Skeletal muscle tissue (tissue), 4 donors: ENCODE data around the gene RNF125. TPM values are rescaled to one million over a fixed set of nuclear protein-coding genes. Genes with fewer than 3 reads are reported as not detected.
"Not testable (repeated sequence)": the region's sequence is repeated elsewhere in the genome, so short reads cannot be mapped to it uniquely, and the experiment has no call there.

Source experiments
- H3K27ac ChIP-seq: one replicate; pipeline ENCODE4 v1.7.0; 2013; ENCODE audit warnings: mild to moderate bottlenecking, low read depth, low read length, inconsistent platforms
- H3K27me3 ChIP-seq, 3 donors: one replicate each; pipeline ENCODE4 v1.7.0; 2013; ENCODE audit warnings: low read length in 3 of 3; ENCODE audit not compliant: control insufficient read depth in 3 of 3, insufficient read depth in 3 of 3
- H3K36me3 ChIP-seq, 3 donors: one replicate each; pipeline ENCODE4 v1.7.0; 2013; ENCODE audit warnings: low read length in 3 of 3; ENCODE audit not compliant: control insufficient read depth in 3 of 3, insufficient read depth in 3 of 3
- H3K4me1 ChIP-seq, 3 donors: one replicate each; pipeline ENCODE4 v1.7.0; 2013; ENCODE audit warnings: low read length in 3 of 3, mild to moderate bottlenecking in 3 of 3; ENCODE audit not compliant: control insufficient read depth in 3 of 3, insufficient read depth in 3 of 3
- H3K4me3 ChIP-seq, 3 donors: one replicate each; pipeline ENCODE4 v1.7.0; 2013; ENCODE audit warnings: low read length in 3 of 3
- H3K9ac ChIP-seq, 3 donors: one replicate each; pipeline ENCODE4 v1.7.0; 2013; ENCODE audit warnings: low read length in 3 of 3, mild to moderate bottlenecking in 3 of 3, moderate library complexity in 2 of 3, low read depth in 1 of 3
- H3K9me3 ChIP-seq, 3 donors: one replicate each; pipeline ENCODE4 v1.7.0; 2013; ENCODE audit warnings: low read length in 3 of 3; ENCODE audit not compliant: control insufficient read depth in 3 of 3
- total RNA-seq: library from RNA; depleted of rRNA; stranded (reverse); fragments of >200 nt; gene quantifications from one replicate; pipeline ENCODE4 v1.2.3, GENCODE V29; 2014
- donor health status: Osteomylitis.

RNF125 gene
- total RNA-seq, 1 donor from 2014 or later = 9.4 TPM

- Histone ChIP-seq H3K4me3 (no peak overlapping the region), H3K36me3 (no peaks in the 10 kb centered on the region), H3K27me3 (no peaks in the 10 kb centered on the region), H3K9ac (no peak overlapping the region), H3K9me3 (no peaks in the 10 kb centered on the region), H3K4me1 (peaks cover 0 to 7% (median 3%) of the 10 kb centered on the region in 3 donors), H3K27ac (no peak overlapping the region)
These were observed 27.8 kb upstream of the RNF125 start for GRCh38 chr18:31990823-31991222.

- no peaks in the 10 kb centered on the region for H3K27me3 ChIP-seq
These were observed 22.6 kb upstream of the RNF125 start for GRCh38 chr18:31996007-31996406.

DNA sequence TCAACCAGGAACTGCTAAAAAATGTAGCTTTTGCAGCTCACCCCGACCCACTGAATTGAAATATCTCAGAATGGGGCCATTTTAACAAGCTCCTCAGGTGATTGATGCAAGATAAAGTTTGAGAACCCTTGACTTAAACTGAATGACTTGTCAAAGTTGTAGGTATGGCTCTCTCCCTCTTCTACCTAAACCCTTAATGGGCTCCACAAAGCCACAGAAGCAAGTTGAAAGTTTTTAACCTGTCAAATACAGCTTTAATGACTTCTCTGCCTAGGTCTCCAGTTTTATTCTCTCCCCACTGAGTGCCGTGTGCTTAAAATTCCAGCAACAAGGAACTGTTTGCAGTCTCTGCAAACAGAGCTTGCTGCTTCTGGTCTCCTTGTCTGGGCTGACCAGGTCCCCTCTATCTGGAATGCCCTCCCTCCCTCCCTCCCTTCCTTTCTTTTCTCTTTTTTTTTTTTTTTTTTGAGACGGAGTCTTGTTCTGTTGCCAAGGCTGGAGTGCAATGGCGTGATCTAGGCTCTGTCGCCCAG lies 19.7 kb upstream of the RNF125 start:
- no peak overlapping the region for H3K27ac ChIP-seq
- H3K27me3 ChIP-seq = no peaks in the 10 kb centered on the region

More at GRCh38 chr18:31996007-31996406, 22.6 kb upstream of the RNF125 start:
- no peaks in the 10 kb centered on the region for H3K9me3 ChIP-seq
- peaks cover 0 to 7% (median 3%) of the 10 kb centered on the region in 3 donors for H3K4me1 ChIP-seq
- H3K9ac ChIP-seq = no peak overlapping the region
- H3K27ac ChIP-seq = no peak overlapping the region
- no peaks in the 10 kb centered on the region for H3K36me3 ChIP-seq
- H3K4me3 ChIP-seq = no peak overlapping the region

GRCh38 chr18:32001141-32001540 lies 17.5 kb upstream of the RNF125 start:
- not testable (repeated sequence) for H3K4me1 ChIP-seq, H3K4me3 ChIP-seq, H3K9ac ChIP-seq, H3K36me3 ChIP-seq, H3K9me3 ChIP-seq, H3K27ac ChIP-seq, H3K27me3 ChIP-seq

More for the DNA sequence above, 19.7 kb upstream of the RNF125 start:
- no peaks in the 10 kb centered on the region for H3K36me3 ChIP-seq
- no peak overlapping the region for H3K9ac ChIP-seq
- no peak overlapping the region for H3K4me3 ChIP-seq
- H3K9me3 ChIP-seq = no peaks in the 10 kb centered on the region
- H3K4me1 ChIP-seq = no peaks in the 10 kb centered on the region

GRCh38 chr18:32003822-32004221 lies 14.8 kb upstream of the RNF125 start:
- not testable (repeated sequence) for H3K27me3 ChIP-seq, H3K4me3 ChIP-seq, H3K9ac ChIP-seq, H3K27ac ChIP-seq, H3K36me3 ChIP-seq, H3K4me1 ChIP-seq, H3K9me3 ChIP-seq

GRCh38 chr18:32010124-32010721 lies 8.4 kb upstream of the RNF125 start:
- no peak overlapping the region for H3K27ac ChIP-seq
- H3K9me3 ChIP-seq = no peaks in the 10 kb centered on the region
- no peaks in the 10 kb centered on the region for H3K36me3 ChIP-seq
- no peaks in the 10 kb centered on the region for H3K27me3 ChIP-seq
- no peaks in the 10 kb centered on the region for H3K4me1 ChIP-seq
- no peak overlapping the region for H3K4me3 ChIP-seq
- no peak overlapping the region for H3K9ac ChIP-seq

DNA sequence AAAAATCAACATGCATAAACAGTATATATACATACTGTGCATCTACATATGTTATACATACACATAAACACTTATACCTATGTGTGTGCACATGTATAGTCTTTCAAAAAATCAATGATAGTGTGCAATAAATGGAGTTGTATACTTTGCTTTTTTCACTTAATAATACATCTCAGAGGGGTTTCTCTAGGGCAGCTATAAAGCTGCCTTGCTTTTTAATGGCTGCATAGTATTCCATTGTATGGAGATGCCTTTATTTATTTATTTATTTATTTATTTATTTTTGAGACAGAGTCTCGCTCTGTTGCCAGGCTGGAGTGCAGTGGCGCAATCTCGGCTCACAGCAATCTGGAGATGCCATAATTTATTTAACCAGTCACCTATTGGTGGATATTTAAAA lies 7.4 kb upstream of the RNF125 start:
- no peaks in the 10 kb centered on the region for H3K36me3 ChIP-seq
- no peak overlapping the region for H3K9ac ChIP-seq
- H3K4me3 ChIP-seq = no peak overlapping the region
- no peaks in the 10 kb centered on the region for H3K27me3 ChIP-seq
- no peaks in the 10 kb centered on the region for H3K9me3 ChIP-seq
- H3K4me1 ChIP-seq = no peaks in the 10 kb centered on the region
- no peak overlapping the region for H3K27ac ChIP-seq

- Histone ChIP-seq H3K27ac (peak overlapping the region; percentile 68), H3K4me1 (peaks cover 6 to 16% (median 9%) of the 10 kb centered on the region in 3 donors), H3K9me3 (no peaks in the 10 kb centered on the region), H3K9ac (peak overlapping the region; percentile 72 to 84 (median 78)), H3K36me3 (no peaks in the 10 kb centered on the region), H3K4me3 (peak overlapping the region; percentile 78 to 90 (median 90)), H3K27me3 (peaks cover 0 to 10% (median 0%) of the 10 kb centered on the region in 3 donors)
These were observed 775 bp downstream of the RNF125 start for GRCh38 chr18:32019251-32019948.

DNA sequence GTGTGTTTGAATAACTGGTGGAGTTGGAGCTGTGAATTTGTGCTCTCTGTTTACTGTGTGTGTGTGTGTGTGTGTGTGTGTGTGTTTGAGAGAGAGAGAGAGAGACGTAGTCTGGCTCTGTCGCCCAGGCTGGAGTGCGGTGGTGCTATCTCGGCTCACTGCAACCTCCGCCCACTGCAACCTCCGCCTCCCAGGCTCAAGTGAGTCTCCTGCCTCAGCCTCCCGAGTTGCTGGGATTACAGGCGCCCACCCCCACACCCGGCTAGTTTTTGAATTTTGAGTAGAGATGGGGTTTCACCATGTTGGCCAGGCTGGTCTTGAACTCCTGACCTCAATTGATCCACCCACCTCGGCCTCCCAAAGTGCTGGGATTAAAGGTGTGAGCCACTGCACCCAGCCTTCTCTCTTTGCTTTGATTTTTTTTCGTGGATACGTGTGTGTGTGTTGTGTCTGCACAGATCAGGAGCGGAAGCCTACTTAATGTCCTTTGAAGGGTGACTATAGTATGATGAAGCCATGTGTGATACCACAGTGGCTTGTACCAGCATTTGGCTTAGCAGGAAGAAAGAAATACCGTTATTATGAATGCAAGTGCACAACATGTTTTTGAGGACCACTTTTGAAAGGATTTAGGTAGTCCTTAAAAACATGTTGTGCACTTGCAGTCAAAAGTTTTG lies 1.5 kb downstream of the RNF125 start:
- H3K4me1 ChIP-seq = peaks cover 6 to 16% (median 9%) of the 10 kb centered on the region in 3 donors
- not testable (repeated sequence) for H3K27ac ChIP-seq, H3K9me3 ChIP-seq, H3K27me3 ChIP-seq, H3K36me3 ChIP-seq
- peak overlapping the region; percentile 78 to 90 (median 90) for H3K4me3 ChIP-seq
- H3K9ac ChIP-seq = peak overlapping the region in 1 of 3 donors; percentile 78
